Iris pigment epithelial cell (primary cell): ENCODE data around the gene IPPK.
"Not testable (repeated sequence)": the region's sequence is repeated elsewhere in the genome, so short reads cannot be mapped to it uniquely, and the experiment has no call there.

Source experiments
- DNase-seq: peaks from one replicate; pipeline ENCODE4 v3.0.0-alpha.2; 2011; ENCODE audit warnings: low read depth

Gene IPPK

DNA sequence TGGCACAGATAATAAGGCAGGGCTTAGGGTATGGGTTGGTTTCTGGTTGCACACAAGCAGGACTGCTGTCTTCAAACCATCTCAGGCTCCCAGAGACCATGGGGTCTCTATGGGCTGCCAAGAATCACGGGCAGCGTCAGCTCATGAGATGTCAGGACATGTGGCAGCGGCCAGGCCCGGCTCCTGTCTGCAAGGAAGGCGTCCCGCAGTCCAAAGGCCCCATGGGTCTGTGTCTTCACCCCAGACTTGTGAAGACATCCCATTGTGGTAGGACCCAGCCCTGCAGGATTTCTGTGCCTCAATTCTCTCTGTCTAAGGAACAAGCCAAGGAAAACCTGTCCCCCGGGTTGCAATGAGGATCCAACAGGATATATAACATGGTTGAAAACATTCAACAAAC lies 32.6 kb downstream of the IPPK start:
- no peak for DNase-seq

DNA sequence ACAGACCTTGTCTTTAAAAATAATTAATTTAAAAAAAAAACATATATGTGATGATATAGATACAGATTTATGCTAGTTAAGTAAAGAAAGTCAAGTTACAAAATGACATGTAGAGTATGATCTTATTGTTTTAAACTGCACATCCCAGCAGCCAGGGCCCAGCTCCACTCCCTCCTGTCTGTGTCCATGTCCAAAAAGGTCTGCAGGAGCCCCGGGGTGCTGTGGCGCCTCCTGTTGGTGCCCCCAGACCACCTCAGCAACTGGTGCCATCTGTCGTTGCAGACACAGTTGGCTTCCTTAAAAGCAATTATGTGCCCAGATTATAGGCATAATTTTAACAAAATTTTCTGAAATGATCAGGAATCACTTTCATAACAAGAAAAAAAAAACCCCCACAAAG lies 33.3 kb downstream of the IPPK start:
- no peak for DNase-seq

DNA sequence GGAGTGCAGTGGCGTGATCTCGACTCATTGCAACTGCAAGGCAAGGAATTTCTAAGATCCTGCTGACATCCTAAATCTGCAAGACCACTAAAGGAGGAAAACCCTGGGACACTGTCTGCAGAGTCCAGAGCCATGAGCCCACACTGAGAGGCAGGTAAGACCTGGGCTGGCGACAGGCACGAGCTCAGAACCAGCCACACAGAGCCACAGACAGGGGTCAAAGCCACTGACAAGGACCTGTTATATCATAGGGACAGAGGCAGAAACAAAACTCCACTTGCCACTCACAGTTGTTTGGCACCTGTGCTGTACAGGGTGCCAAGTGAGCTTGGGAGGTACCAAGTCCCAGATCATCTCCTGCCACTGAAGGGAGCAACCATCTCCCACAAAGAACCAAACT lies 34.2 kb downstream of the IPPK start:
- no peak for DNase-seq

DNA sequence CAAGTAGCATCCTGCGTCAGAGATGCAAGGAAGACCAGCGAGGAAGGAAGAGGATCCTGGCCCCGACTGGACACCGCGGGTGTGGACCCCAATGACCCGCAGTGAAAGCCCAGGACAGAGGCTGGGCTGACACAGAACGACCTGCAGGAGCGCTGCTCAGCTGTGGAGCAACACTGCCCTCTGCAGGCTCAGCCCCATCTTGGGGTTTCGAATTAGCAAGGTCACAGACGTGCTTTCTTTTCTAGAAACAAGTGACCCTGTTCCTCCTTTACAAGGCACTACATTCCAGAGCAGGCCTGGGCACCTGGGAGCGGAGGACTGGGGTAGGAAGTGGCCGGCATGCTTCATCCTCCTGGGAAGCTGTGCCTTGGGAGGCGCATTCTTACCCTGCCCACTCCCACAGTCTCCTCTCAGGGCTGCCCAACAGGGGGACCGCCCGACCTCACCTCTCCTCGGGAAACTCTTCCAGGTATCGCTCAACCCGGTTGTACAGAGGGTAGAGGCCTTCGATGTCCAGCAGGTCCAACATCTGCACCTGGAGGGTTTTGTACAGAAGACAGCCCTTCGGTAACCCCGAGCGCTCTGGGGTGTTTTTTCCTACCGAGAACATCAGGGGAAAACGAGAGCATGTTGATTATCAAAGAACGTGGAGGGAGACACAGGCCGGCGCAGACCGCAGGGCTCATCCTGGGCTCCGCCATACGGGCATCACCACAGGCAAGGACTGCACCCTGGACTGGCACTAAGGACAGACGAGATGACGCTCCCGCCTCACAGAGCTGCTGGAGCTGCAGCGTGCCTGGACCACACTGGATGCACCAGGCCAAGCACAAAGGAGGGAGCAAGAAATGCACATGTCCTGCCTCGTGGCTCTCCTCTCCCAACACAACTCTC lies 35.0 kb downstream of the IPPK start:
- DNase-seq: peak; percentile 69

DNA sequence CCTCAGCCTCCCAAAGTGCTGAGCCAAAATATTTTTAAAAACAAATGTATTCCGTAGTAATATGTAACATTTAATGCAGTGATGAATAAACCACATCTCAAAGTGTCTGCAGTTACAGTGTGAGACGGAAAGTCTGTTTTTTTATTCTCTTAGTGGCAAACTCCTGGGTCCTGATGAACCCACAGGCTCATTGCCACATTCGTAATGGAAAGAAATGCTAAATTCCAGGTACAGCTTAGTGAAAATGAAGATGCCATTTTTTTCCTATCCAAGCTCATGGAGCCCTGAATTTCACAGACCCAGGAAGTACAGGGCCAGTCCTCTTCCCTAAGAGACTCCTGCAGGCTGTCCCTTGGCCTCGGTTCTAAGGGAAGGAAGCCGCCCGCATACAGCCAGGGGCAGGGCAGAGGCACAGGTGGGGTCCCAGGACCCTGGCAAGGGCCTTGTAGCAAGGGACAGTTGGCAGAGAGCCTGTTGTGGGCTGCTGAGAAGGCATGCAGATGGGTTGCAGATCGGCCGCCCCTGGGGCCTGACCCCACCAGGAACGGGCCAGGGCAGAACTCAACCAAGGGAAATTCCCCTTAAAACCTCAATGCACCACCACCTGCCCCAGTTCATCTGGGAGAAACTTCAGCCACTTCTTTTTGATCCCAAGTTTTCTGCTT lies 36.2 kb downstream of the IPPK start:
- DNase-seq: no peak

DNA sequence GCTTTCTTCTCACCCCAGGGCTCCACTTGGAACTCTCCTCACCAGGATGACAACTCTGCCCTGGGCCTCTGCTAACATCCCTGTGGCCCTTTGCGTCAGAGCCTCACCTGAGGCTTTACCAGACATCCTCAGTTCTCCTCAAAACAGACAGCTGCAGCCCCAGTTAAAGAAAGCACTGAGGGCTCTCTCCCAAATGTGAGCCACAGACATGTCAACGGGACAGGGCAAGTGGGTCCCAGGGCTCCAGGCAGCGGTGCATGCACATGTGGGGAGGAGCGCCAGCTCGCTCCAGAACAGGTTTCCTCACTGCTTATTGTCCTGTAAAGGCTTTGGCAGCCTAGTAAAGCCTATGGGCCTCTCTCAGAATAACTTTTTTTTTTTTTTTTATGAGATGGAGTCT lies 37.3 kb downstream of the IPPK start:
- no peak for DNase-seq

DNA sequence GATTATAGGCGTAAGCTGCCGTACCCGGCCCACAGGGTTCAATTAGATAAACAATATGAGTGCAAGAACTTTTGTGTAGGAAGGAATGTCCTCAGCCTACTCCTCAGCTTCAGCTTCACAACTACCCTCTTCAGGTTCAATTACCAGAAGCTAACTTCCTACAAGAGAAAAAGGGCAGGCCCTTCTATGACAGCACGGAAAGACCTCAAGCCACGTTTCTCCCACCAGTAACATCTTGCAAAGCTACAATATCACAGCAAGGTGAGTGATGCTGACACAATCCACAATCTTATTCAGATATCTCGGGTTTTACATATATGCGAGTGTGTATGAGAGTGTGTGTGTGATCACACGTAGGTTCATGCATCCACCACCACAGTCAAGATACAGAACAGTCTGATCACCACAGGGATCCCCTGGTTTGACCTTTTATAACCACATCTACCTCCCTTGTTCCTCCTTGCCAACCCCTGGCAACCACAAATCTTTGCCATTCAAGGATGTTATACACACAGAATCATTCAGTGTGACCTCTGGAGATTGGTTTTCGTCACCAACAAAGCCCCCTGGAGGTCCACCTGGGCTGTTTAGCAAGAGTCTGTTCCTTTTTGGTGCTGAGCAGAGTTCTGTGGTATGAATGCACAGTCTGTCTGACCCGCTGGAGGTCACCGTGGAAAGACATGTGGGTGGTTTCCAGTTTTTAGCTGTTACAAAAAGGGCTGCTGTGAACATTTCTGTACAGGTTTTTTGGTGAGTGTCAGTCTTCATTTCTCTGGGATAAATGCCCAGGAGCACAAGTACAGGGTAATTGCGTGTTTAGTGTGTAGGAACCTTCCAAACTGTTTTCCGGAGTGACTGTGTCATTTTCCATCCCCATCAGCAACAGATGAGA lies 38.2 kb downstream of the IPPK start:
- no peak for DNase-seq

DNA sequence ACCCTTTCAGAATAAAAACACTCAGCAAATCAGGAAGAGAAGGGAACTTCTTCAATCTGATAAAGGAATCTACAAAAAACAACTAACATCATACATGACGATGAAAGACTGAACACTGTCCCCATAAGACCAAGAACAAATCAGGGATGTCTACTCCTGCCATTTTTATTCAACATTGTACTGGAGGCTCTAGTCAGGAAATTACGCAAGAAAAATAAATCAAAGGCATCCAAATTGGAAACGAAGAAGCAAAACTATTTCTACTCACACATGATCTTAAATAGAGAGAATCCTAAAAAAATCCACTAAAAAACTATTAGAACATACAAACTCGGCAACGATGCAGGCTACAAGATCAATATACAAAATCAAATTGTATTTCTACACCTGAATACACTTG lies 42.3 kb downstream of the IPPK start:
- DNase-seq: peak; percentile 24

DNA sequence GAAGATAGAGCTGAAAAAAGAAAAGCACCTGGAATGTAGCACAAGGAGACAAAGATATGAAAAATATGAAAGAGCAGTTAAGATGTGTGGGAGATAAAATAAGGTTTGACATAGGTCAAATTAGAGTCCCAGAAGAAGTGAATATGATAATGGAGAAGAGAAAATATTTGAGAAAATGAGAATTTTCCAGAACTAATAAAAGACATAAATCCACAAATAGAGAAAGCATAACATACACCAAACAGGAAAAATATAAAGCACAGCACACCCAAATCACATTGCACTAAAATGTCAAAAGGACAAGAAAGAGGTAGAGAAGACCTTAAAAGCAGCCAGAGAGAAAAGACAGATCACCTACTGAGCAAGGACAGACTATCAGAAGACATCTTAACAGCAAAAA lies 43.4 kb downstream of the IPPK start:
- DNase-seq: no peak

DNA sequence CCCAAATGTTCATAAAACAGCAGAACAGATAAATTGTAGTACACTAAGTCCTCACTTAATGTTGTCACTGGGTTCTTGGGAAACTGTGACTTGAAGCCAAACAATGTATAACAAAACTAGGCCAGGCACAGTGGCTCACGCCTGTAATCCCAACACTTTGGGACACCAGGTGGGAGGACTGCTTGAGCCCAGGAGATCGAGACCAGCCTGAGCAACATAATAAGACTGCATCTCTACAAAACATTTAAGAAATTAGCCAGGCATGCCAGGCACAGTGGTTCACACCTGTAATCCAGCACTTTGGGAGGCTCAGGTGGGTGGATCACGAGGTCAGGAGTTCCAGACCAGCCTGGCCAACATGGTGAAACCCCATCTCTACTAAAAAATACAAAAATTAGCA lies 46.0 kb downstream of the IPPK start:
- DNase-seq: not testable (repeated sequence)

DNA sequence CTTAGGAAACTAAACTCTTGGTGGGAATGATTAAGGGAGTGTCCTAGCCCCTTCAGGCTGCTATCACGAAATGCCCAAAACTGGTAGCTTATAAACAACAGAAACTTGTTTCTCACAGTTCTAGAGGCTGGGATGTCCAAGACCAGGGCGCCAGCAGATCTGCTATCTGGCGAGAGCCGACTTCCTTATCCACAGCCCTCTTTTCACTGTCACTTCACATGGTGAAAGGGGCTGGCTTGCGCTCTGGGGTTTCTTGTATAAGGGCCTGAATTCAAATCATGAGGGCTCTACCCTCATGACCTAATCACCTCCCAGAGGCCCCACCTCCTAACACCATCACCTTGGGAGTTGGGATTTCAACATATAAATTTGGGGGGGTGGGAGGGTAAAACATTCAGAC lies 49.1 kb downstream of the IPPK start:
- DNase-seq: no peak

DNA sequence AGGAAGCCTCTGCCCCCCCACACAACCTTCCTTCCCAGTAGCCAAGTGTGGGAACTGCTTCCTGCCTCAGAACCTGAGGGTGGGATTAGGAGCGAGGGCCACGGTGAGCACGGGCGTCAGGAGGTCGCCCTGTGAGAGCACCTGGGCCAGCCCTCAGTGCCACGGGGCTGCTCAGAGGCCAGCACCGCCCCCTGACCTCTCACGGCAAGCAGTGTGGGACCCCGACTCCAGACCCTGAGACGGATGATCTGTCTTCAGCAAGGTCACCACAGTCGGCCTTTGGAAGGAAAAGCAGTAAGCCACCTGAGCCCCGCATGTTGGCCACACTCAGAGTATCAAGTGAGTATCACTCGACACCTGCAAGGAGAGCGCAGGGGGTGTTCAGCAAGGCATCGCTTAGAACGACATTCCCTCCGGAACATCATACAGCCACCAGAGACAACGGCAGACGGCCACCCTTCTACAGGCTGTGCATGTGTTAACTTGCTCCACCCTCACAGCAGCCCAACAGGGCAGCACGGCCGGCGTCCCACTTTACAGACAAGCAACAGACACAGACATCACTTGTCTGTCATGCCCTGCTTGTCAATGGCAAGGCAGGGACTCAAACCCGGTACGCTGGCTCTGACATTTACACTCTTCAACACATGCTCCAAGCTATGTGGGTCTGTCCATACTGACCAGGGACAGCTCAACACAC lies 50.2 kb downstream of the IPPK start:
- DNase-seq: no peak

DNA sequence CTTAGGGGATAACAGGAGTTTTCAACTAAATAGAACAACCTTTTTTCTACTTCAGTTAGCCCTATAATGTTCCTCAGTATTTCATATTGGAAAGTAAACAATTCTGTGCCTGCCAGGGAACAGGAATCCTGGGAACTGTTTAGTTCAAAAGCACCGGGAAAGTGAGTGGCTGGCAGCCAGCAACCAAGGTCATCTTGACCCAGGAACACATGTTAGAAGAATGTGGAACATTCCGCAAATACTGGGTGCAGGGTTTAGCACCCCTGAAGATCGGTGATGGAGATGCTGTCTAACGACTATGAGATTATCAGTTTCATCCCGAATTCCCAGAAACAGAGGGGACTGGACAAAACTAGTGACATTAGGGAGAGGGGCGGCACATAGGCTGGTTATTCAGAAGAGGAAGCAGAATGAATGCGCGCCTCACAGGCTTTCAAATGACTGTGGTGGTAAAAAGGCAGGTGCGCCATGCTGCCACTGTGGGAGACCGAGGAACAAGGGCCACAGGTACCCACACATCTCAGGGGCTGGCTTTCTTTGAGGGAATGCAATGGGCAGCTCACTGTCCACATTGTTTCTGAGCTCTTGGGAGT lies 51.2 kb downstream of the IPPK start:
- no peak for DNase-seq

DNA sequence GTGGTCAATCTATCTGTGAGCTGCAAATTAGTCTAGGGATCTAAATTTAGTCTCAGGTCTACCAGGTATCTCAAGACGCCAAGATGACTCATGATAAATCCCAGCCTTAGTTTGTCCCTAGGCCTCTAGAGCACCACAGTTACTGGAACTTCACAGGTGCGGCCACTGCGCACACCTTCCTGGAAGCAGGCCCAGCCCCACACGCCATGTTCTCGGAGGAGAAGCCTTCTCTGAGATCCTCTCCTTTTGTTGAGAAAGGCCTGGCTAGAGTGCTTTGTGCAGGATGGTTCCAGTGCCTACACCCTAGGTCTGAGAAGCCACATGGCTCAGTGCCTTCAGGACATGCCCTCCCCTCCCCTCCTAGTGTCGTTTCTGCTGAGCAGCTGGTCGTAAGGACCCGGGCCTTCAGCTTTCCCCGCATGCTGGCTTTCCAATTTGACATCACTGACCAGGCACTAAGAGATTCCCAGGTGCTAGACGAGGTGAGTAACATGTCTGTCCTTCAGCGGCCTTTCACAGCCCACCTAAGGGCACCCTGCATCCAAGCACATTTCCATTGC lies 51.9 kb downstream of the IPPK start:
- DNase-seq: no peak

DNA sequence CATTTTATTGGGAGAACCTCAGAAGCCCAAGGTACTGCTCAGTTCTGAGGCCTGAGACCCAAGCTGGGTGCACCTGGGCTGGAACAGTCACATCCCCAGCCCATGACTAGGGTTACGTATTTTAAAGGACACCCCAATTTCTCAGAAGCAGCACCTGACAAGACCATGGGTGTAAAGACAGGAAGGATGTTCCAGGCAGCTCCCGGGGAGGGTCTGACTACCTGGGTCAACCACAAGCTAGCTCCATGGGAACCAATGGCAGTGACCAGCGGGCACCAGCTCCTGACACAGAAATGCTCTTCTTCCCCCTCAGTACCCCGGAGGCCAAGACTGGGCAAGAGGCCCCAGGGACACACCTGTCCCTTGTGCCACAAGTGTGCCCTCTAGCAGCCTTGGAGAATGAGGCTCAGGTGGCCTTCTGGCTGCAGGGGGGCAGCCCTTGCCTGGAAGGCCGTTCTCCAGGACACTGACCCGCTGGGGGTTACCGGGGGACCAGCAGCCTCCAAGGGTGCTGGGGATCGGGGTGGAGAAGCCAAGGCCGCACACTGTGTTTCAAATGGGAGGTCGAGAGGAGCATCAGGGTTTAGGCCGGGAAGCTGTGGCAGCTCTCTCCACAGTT lies 52.6 kb downstream of the IPPK start:
- DNase-seq: no peak

DNA sequence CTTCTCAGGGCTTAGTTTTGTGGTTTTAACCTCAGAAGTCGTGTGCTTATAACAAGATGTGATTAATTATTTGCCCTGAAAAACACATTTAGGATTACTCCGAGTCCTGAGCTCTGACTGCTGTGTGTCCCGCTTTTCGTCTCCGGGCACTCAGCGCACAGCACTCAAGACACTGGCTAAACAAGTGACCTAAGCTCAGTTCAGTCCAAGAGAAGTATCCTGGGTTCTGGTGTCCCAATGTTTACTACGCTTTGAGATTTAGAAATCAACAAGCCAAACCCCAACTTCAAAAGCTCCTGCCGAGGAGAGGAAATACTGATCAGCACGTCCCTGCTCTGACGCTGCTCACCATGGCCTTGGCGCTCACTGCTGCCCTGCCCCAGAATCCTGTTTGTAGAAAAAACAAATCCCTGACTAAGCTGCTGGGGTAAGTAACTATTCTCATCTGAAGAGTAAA lies 53.2 kb downstream of the IPPK start:
- peak; percentile 64 for DNase-seq

DNA sequence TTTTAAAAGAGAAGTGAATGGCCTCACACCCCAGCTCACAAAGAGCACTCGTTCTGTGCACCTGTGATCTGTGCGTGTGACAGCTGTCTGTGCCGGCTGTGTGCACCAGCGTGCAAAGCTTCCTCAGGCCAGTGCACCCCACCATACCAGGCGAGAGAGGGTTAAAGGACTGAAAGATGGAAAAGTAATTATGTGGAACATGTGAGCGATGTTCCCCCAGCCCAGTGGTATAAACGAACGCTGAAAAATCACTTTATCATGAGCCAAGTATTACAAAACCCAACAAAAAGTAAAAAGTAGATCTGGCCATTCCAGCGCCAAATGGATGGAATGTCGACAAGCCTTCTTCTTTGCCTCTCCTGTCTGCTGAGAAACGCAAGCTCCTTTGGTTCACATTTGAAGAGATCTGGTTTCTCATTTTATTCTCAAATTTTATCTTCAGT lies 53.7 kb downstream of the IPPK start:
- no peak for DNase-seq

DNA sequence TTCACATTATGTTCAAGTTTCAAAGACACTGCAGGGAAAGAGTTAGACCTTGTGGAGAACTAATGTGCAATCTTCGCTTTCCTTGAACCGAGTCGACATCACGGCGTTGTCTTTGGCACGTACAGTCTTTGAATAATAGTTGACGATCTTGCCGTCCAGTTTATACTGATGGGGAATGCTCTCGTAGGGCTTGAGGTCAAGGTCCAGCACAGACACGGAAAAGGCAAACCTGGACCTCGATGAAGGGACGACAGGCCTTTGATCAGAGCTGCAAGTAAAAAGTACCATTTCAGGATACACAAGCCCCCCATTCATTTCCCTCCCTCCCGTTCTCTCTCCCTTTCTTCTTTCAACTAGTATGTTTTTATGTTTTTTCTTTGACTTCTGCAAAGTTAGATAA lies 54.1 kb downstream of the IPPK start:
- DNase-seq: no peak

DNA sequence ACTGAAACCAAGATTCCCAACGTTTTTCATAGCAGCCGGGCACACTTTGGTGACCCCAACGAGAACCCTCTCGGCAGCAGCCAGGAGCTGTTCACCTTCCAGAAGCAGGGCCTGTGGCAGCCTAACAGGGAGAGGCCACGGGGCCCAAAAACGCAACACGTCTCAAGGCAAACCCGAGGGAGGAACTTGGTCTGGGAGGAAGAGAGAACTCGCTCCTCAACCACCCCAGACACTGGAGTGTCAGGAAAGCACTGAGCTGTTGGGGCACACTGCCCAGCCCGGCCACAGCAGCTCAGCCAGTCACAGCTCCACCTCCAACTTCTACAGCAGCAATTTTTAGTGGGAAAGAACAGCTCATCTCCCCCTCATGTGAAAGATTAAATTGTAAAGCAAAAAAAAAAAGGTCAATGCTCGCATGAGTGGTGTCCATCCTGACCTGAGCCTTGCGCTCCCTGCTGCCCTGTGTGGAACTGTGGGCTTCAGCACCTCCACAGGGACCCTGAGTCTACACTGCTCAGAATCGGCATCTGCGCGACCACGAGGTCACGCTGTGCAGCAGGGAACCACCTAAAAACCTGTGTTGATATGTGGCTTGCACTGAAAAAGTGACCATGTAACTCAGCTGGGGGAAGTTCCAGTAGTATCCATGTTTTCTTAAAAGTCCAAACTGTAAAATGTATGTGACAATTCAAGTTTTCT lies 55.0 kb downstream of the IPPK start:
- no peak for DNase-seq

DNA sequence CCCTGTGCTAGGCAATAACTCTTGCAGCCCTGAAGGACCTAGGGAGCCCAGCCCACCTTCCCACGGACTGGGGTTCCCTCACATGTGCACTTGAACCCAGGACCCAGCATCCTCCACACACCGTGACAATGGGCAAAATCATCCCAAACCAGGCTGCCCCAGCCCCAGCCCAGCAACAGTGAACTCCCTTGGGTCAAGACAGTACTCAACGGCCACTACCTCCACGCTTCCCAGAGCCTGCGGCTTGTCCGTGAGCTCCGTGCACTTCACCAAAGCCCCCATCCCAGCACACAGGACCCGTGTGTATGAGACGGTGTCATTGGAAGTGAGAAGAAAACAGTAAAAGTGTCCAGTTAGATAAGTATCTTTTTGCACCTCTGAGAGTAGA lies 55.8 kb downstream of the IPPK start:
- no peak for DNase-seq
